Stimulated activated CD4-positive, alpha-beta T cell treated with anti-CD3 and anti-CD28 coated beads, Interleukin-12 subunit alpha, Interleukin-12 subunit beta, amount 100 ng/mL, for 48 hours (primary cell): Measurements from ENCODE around the gene ESR1.
A peak's percentile ranks its signal among the peaks of the same experiment; 100 is the strongest.

Experiments used
- DNase-seq, 3 donors: peaks; one replicate each; pipeline ENCODE4 v3.0.0-alpha.2; 2020; ENCODE audit warnings: low read depth in 2 of 3, low spot score in 1 of 3

ESR1 gene

GRCh38 chr6:151807513-151808370 is at the start of gene ESR1:
ESR1 (plus strand) TSS chr6:151807682; CDS start chr6:151807913, 231 bp downstream.
- DNase-seq, result no peak

GRCh38 chr6:151760486-151760885 is 47.0 kb upstream of the ESR1 start:
- no peak for DNase-seq

- no peak for DNase-seq
Measured at GRCh38 chr6:151761851-151762250, 45.6 kb upstream of the ESR1 start.

- DNase-seq, result no peak
Measured at GRCh38 chr6:151762817-151763216, 44.7 kb upstream of the ESR1 start.

GRCh38 chr6:151763303-151763702 is 44.2 kb upstream of the ESR1 start:
- DNase-seq, result no peak

- DNase-seq, result peak in 2 of 3 donors; percentile 19 to 38
Measured at GRCh38 chr6:151763938-151764680, 43.4 kb upstream of the ESR1 start.

GRCh38 chr6:151765444-151765886 is 42.0 kb upstream of the ESR1 start:
- DNase-seq, result peak in 2 of 3 donors; percentile 28 to 67

GRCh38 chr6:151772446-151772845 is 35.0 kb upstream of the ESR1 start:
- no peak for DNase-seq

- DNase-seq, result no peak
Measured at GRCh38 chr6:151773382-151773781, 34.1 kb upstream of the ESR1 start.

- no peak for DNase-seq
Measured at GRCh38 chr6:151782560-151782959, 24.9 kb upstream of the ESR1 start.

- DNase-seq, result no peak
Measured at GRCh38 chr6:151783692-151784091, 23.8 kb upstream of the ESR1 start.

GRCh38 chr6:151784441-151785214 is 22.9 kb upstream of the ESR1 start:
- DNase-seq, result no peak

- no peak for DNase-seq
Measured at GRCh38 chr6:151796842-151797530, 10.5 kb upstream of the ESR1 start.

GRCh38 chr6:151803743-151804142 is 3.7 kb upstream of the ESR1 start:
- no peak for DNase-seq

- no peak for DNase-seq
Measured at GRCh38 chr6:151804585-151805285, 2.7 kb upstream of the ESR1 start.

GRCh38 chr6:151805286-151805840 is 2.1 kb upstream of the ESR1 start:
- DNase-seq, result no peak

- no peak for DNase-seq
Measured at GRCh38 chr6:151806757-151807512, 547 bp upstream of the ESR1 start.

- DNase-seq, result no peak
Measured at GRCh38 chr6:151808371-151809241, 1.1 kb downstream of the ESR1 start.
